ENCODE measurements around the gene SIGLEC12.

DNA sequence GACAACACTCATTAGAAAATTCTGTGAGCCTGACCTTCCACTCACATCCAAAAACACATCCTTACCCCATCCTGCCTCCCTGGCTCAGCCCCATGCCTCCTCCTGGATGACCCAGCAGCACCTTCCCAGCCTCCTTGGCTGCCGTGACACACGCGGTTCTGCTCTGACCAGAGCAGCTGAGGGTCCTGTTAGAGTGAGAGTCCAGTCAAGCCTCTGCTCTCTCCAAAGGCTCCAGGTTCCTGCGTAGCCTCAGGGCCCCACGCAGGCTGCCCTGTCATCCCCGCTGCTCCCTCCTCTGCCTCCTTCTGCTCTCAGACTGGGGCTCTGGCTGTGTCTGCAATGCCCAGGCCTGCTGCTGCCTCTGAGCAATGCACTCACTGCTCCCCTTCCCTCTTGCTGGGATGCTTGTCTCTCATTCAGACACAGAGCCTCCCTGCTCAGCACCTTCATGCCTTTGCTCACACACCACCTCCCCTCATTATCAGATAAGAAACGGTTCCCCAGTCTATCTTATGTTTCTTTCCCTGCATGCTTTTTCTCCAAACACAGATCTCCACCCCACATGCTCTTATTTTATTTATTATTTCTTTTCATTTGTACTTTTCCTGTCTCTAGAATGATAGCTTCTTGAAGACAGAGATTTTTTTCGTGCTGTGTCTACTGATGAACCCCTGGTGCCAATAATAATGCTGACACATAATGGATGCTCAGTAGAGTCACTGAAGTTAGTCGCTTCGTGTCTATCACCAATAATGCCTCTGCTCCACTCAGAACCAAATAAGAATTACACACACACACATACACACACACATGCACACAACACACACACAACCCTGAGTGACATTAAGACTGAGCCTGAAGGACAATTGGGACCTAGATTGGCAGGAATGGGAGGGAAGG is 40.1 kb upstream of the SIGLEC12 start:
- TF ChIP-seq POLR2A (IDR thresholded peaks at IDR 0.05; ENCODE audit: low read depth, low read length) (no peak), TAF1 (IDR thresholded peaks at IDR 0.05; ENCODE audit: borderline replicate concordance, low read depth, low read length) (no peak)
